ENCODE data around the gene GAB3.

Gene GAB3

GRCh38 chrX:154735695-154736393, 15.0 kb downstream of the GAB3 start:
- TF ChIP-seq POU6F1 (CRISPR knock-in tag; IDR thresholded peaks at IDR 0.05; ENCODE audit: borderline replicate concordance, low read depth) = no peak
- 0 out of 2 replicates have a peak, but pooled peaks have one; percentile 35 for TF ChIP-seq CSDC2 (CRISPR knock-in tag; IDR thresholded peaks at IDR 0.05)
- TF ChIP-seq GLIS3 (CRISPR knock-in tag; IDR thresholded peaks at IDR 0.05) = no peak
- no peak for TF ChIP-seq CREB5 (CRISPR knock-in tag; IDR thresholded peaks at IDR 0.05; ENCODE audit: low read depth)
- no peak for TF ChIP-seq BACH2 (CRISPR knock-in tag; IDR thresholded peaks at IDR 0.05; ENCODE audit: borderline replicate concordance)
- TF ChIP-seq TCF4 (CRISPR knock-in tag; IDR thresholded peaks at IDR 0.05; ENCODE audit: borderline replicate concordance) = no peak
- no peak for TF ChIP-seq TSHZ2 (CRISPR knock-in tag; IDR thresholded peaks at IDR 0.05)
- peak; percentile 84 for ATAC-seq

GRCh38 chrX:154734061-154734781, 16.7 kb downstream of the GAB3 start:
- TF ChIP-seq SNAI2 (CRISPR knock-in tag; IDR thresholded peaks at IDR 0.05) (no peak), OSR1 (CRISPR knock-in tag; IDR thresholded peaks at IDR 0.05) (no peak), TSHZ2 (CRISPR knock-in tag; IDR thresholded peaks at IDR 0.05) (no peak), ESRRG (CRISPR knock-in tag; IDR thresholded peaks at IDR 0.05) (no peak), ZNF70 (CRISPR knock-in tag; IDR thresholded peaks at IDR 0.05) (no peak), ZC3H10 (CRISPR knock-in tag; IDR thresholded peaks at IDR 0.05) (no peak)
- ATAC-seq = no peak

- TF ChIP-seq ESRRG (CRISPR knock-in tag; IDR thresholded peaks at IDR 0.05) (no peak), ARNTL (CRISPR knock-in tag; IDR thresholded peaks at IDR 0.05; ENCODE audit: borderline replicate concordance, low read depth) (no peak), BACH2 (CRISPR knock-in tag; IDR thresholded peaks at IDR 0.05; ENCODE audit: borderline replicate concordance) (no peak), RARB (CRISPR knock-in tag; IDR thresholded peaks at IDR 0.05) (no peak), PPARA (CRISPR knock-in tag; IDR thresholded peaks at IDR 0.05; ENCODE audit: borderline replicate concordance) (no peak), TCF4 (CRISPR knock-in tag; IDR thresholded peaks at IDR 0.05; ENCODE audit: borderline replicate concordance) (no peak), ZFP30 (CRISPR knock-in tag; IDR thresholded peaks at IDR 0.05) (no peak)
- no peak for ATAC-seq
These were observed 17.8 kb downstream of the GAB3 start for GRCh38 chrX:154733066-154733425.

GRCh38 chrX:154732421-154733065, 18.3 kb downstream of the GAB3 start:
- TF ChIP-seq OSR1 (CRISPR knock-in tag; IDR thresholded peaks at IDR 0.05) (no peak), SNAI2 (CRISPR knock-in tag; IDR thresholded peaks at IDR 0.05) (no peak), ZNF70 (CRISPR knock-in tag; IDR thresholded peaks at IDR 0.05) (no peak), ZNF8 (CRISPR knock-in tag; IDR thresholded peaks at IDR 0.05) (no peak), TOX (CRISPR knock-in tag; IDR thresholded peaks at IDR 0.05; ENCODE audit: borderline replicate concordance) (no peak), TSHZ2 (CRISPR knock-in tag; IDR thresholded peaks at IDR 0.05) (no peak), CREB5 (CRISPR knock-in tag; IDR thresholded peaks at IDR 0.05; ENCODE audit: low read depth) (no peak), ZFP30 (CRISPR knock-in tag; IDR thresholded peaks at IDR 0.05) (no peak), PPARA (CRISPR knock-in tag; IDR thresholded peaks at IDR 0.05; ENCODE audit: borderline replicate concordance) (no peak), ISL1 (CRISPR knock-in tag; IDR thresholded peaks at IDR 0.05) (no peak), ARNTL (CRISPR knock-in tag; IDR thresholded peaks at IDR 0.05; ENCODE audit: borderline replicate concordance, low read depth) (no peak), TCF4 (CRISPR knock-in tag; IDR thresholded peaks at IDR 0.05; ENCODE audit: borderline replicate concordance) (no peak), RARB (CRISPR knock-in tag; IDR thresholded peaks at IDR 0.05) (no peak), BACH2 (CRISPR knock-in tag; IDR thresholded peaks at IDR 0.05; ENCODE audit: borderline replicate concordance) (no peak)
- no peak for ATAC-seq
